Measurements from ENCODE around the gene CREB5. TPM values are rescaled to one million over a fixed set of nuclear protein-coding genes. Genes with fewer than 3 reads are reported as not detected.

The CREB5 gene
- total RNA-seq, 4 donors from 2014 or later, result 7.8 to 29.9 (median 12.9) TPM

GRCh38 chr7:28808796-28809533 lies 396.6 kb downstream of the CREB5 start:
- ATAC-seq, result no peak
- no peak overlapping the region for H3K4me3 ChIP-seq
- WGBS, 2 donors (ENCODE audit: low coverage in 1 of 2), result 70 to 89% methylated on average over 11 to 15 of the region's 23 CpGs

DNA sequence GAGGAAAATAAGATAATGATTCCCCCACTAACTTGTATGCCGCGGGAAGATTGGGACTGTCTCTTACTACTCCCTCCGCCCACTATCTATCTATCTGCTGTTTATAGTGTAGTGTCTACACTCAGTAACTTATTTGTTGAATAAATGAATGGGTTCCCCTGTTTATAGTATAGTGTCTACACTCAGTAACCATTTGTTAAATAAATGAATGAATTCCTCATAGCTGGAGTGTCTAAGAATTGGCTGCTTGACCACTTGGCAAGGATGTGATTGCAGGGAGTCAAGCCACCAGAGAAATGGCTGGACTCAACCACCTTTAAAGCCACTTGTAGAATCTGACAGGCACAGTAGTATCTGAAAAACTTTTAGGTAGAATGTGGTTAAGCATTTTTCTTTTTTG lies 398.7 kb downstream of the CREB5 start:
- Histone ChIP-seq H3K4me1 (peaks cover 0 to 35% (median 0%) of the 10 kb centered on the region in 3 donors), H3K27ac (no peak overlapping the region), H3K4me3 (no peak overlapping the region), H3K27me3 (no peaks in the 10 kb centered on the region), H3K36me3 (peaks cover 0 to 5% of the 10 kb centered on the region in 2 donors), H3K9me3 (no peaks in the 10 kb centered on the region)
- TF ChIP-seq POLR2AphosphoS5 (IDR thresholded peaks at IDR 0.05), result no peak
- no peak for TF ChIP-seq EP300 (IDR thresholded peaks at IDR 0.05)
- no peak for TF ChIP-seq POLR2A (IDR thresholded peaks at IDR 0.05)
- TF ChIP-seq, protein P1, sequence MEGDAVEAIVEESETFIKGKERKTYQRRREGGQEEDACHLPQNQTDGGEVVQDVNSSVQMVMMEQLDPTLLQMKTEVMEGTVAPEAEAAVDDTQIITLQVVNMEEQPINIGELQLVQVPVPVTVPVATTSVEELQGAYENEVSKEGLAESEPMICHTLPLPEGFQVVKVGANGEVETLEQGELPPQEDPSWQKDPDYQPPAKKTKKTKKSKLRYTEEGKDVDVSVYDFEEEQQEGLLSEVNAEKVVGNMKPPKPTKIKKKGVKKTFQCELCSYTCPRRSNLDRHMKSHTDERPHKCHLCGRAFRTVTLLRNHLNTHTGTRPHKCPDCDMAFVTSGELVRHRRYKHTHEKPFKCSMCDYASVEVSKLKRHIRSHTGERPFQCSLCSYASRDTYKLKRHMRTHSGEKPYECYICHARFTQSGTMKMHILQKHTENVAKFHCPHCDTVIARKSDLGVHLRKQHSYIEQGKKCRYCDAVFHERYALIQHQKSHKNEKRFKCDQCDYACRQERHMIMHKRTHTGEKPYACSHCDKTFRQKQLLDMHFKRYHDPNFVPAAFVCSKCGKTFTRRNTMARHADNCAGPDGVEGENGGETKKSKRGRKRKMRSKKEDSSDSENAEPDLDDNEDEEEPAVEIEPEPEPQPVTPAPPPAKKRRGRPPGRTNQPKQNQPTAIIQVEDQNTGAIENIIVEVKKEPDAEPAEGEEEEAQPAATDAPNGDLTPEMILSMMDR (IDR thresholded peaks at IDR 0.05), result no peak
- no peak for ATAC-seq
- 38 to 59% methylated on average over 3 of the region's 3 CpGs for WGBS, 2 donors (ENCODE audit: low coverage in 1 of 2)

More at GRCh38 chr7:28808796-28809533, 396.6 kb downstream of the CREB5 start:
- H3K36me3 ChIP-seq, result peaks cover 0 to 12% of the 10 kb centered on the region in 2 donors
- peaks cover 0 to 35% (median 0%) of the 10 kb centered on the region in 3 donors for H3K4me1 ChIP-seq
- H3K9me3 ChIP-seq, result no peaks in the 10 kb centered on the region
- no peak overlapping the region for H3K27ac ChIP-seq
- H3K27me3 ChIP-seq, result no peaks in the 10 kb centered on the region
- TF ChIP-seq POLR2A (IDR thresholded peaks at IDR 0.05), result no peak
- TF ChIP-seq POLR2AphosphoS5 (IDR thresholded peaks at IDR 0.05), result no peak
- TF ChIP-seq EP300 (IDR thresholded peaks at IDR 0.05), result no peak
- TF ChIP-seq, protein P1 (IDR thresholded peaks at IDR 0.05), result no peak

- H3K4me1 ChIP-seq, result peaks cover 0 to 35% (median 0%) of the 10 kb centered on the region in 3 donors
- H3K27me3 ChIP-seq, result no peaks in the 10 kb centered on the region
- H3K36me3 ChIP-seq, result peaks cover 0 to 5% of the 10 kb centered on the region in 2 donors
- 92 to 95% methylated on average over 5 of the region's 5 CpGs for WGBS, 2 donors (ENCODE audit: low coverage in 1 of 2)
- H3K9me3 ChIP-seq, result no peaks in the 10 kb centered on the region
- ATAC-seq, result no peak
- TF ChIP-seq POLR2AphosphoS5 (IDR thresholded peaks at IDR 0.05), result no peak
- no peak for TF ChIP-seq EP300 (IDR thresholded peaks at IDR 0.05)
- TF ChIP-seq, protein P1 (IDR thresholded peaks at IDR 0.05), result no peak
- TF ChIP-seq POLR2A (IDR thresholded peaks at IDR 0.05), result no peak
- H3K4me3 ChIP-seq, result no peak overlapping the region
- H3K27ac ChIP-seq, result no peak overlapping the region
Observed at GRCh38 chr7:28811701-28812430, 399.5 kb downstream of the CREB5 start.

- Histone ChIP-seq H3K36me3 (peaks cover 0 to 5% of the 10 kb centered on the region in 2 donors), H3K27me3 (no peaks in the 10 kb centered on the region), H3K4me1 (peaks cover 0 to 35% (median 0%) of the 10 kb centered on the region in 3 donors), H3K9me3 (no peaks in the 10 kb centered on the region), H3K4me3 (no peak overlapping the region), H3K27ac (peak overlapping the region in 1 of 4 donors; percentile 27)
- ATAC-seq, result no peak
- TF ChIP-seq, protein P1 (IDR thresholded peaks at IDR 0.05), result no peak
- TF ChIP-seq POLR2A (IDR thresholded peaks at IDR 0.05), result no peak
- no peak for TF ChIP-seq POLR2AphosphoS5 (IDR thresholded peaks at IDR 0.05)
- no peak for TF ChIP-seq EP300 (IDR thresholded peaks at IDR 0.05)
- 87 to 94% methylated on average over 3 of the region's 3 CpGs for WGBS, 2 donors (ENCODE audit: low coverage in 1 of 2)
Observed at GRCh38 chr7:28812616-28813015, 400.3 kb downstream of the CREB5 start.
